K562 (cell line): ENCODE data around the gene RASGRP4. TPM values are rescaled to one million over a fixed set of nuclear protein-coding genes. Genes with fewer than 3 reads are reported as not detected.

Source experiments
- BACH1 ChIP-seq: fragments of 200-800 bp; sonication (Bioruptor generic); IDR thresholded peaks from 2 replicates; pipeline ENCODE4 v1.6.1; 2016; ENCODE audit warnings: missing genetic modification characterization, missing compliant biosample characterization
- CSDE1 ChIP-seq, 2 experiments: fragments of 450-650 bp; IDR thresholded peaks; 2 replicates each; pipeline ENCODE4 v1.6.1; 2016; ENCODE audit warnings: mild to moderate bottlenecking in 1 of 2
- CTCF ChIP-seq, 3 experiments: IDR thresholded peaks in 2 of 3; conservative IDR thresholded peaks in 1 of 3; 2 replicates each; pipeline ENCODE4 v1.5.1; 2011 to 2012; ENCODE audit warnings: low read length in 3 of 3, mild to moderate bottlenecking in 3 of 3, control low read depth in 2 of 3, improper control_type of control experiment in 1 of 3, inconsistent platforms in 1 of 3, low read depth in 1 of 3, mixed read lengths in 1 of 3, moderate library complexity in 1 of 3; ENCODE audit not compliant: insufficient read depth in 2 of 3
- FOXJ2 ChIP-seq: fragments of 200-800 bp; sonication (Bioruptor generic); IDR thresholded peaks from 2 replicates; pipeline ENCODE4 v1.6.1; 2016; ENCODE audit warnings: missing genetic modification characterization, missing compliant biosample characterization
- GTF2A2 ChIP-seq: IDR thresholded peaks from 2 replicates; pipeline ENCODE4 v1.6.1; 2016; ENCODE audit warnings: mild to moderate bottlenecking, missing genetic modification characterization, missing compliant biosample characterization
- HDAC6 ChIP-seq: IDR thresholded peaks from 2 replicates; pipeline ENCODE4 v1.6.1; 2012; ENCODE audit warnings: low read depth, mild to moderate bottlenecking, control low read depth, inconsistent platforms, low read length, moderate library complexity
- HDGF ChIP-seq: fragments of 450-650 bp; IDR thresholded peaks from 2 replicates; pipeline ENCODE4 v1.6.1; 2016
- HOXB6 ChIP-seq: fragments of 250-450 bp; sonication (Bioruptor Pico); IDR thresholded peaks from 2 replicates; pipeline ENCODE4 v1.5.1; 2022; ENCODE audit warnings: mild to moderate bottlenecking, borderline replicate concordance
- MBD1 ChIP-seq: fragments of 250-450 bp; sonication (Bioruptor Pico); IDR thresholded peaks from 2 replicates; pipeline ENCODE4 v1.8.0; 2022; ENCODE audit warnings: inconsistent platforms
- MEF2A ChIP-seq: IDR thresholded peaks from 2 replicates; pipeline ENCODE4 v1.6.1; 2011; ENCODE audit warnings: low read depth, mild to moderate bottlenecking, low read length, moderate library complexity; ENCODE audit not compliant: control insufficient read depth
- MXI1 ChIP-seq: IDR thresholded peaks from 2 replicates; pipeline ENCODE4 v1.6.1; 2011; ENCODE audit warnings: low read depth, mild to moderate bottlenecking, improper control_type of control experiment, low read length
- NCOR1 ChIP-seq: fragments of 450-650 bp; IDR thresholded peaks from 2 replicates; pipeline ENCODE4 v1.6.1; 2016; ENCODE audit warnings: mild to moderate bottlenecking, moderate library complexity
- RBM22 ChIP-seq: fragments of 200-400 bp; formaldehyde crosslinking; IDR thresholded peaks from 2 replicates; pipeline ENCODE4 v1.6.1; 2018; ENCODE audit warnings: low read length, low read depth; ENCODE audit not compliant: poor library complexity, severe bottlenecking
- RFX1 ChIP-seq: fragments of 450-650 bp; IDR thresholded peaks from 2 replicates; pipeline ENCODE4 v1.6.1; 2016; ENCODE audit warnings: mild to moderate bottlenecking, moderate library complexity
- SNRNP70 ChIP-seq: fragments of 200-400 bp; formaldehyde crosslinking; optimal IDR thresholded peaks from 2 replicates; pipeline ENCODE3; 2017; ENCODE audit warnings: low read depth, low read length
- SRF ChIP-seq, 2 experiments: fragments of 250-450, 450-650 bp in 1 of 2; sonication (Bioruptor Pico) in 1 of 2; sonication (generic) in 1 of 2; formaldehyde crosslinking; IDR thresholded peaks; 2 replicates each; pipeline versions ENCODE4 v1.5.0 to v1.5.1; 2020 to 2022; ENCODE audit warnings: mild to moderate bottlenecking in 1 of 2, missing genetic modification reagents in 1 of 2
- THRB ChIP-seq: fragments of 450-650 bp; formaldehyde crosslinking; conservative IDR thresholded peaks from 2 replicates; pipeline ENCODE4 v1.4.0; 2022; ENCODE audit warnings: mild to moderate bottlenecking, missing genetic modification characterization
- U2AF1 ChIP-seq: fragments of 200-400 bp; formaldehyde crosslinking; optimal IDR thresholded peaks from 2 replicates; pipeline ENCODE3; 2017; ENCODE audit warnings: mild to moderate bottlenecking, low read depth, low read length, moderate library complexity
- ZBED1 ChIP-seq: IDR thresholded peaks from 2 replicates; pipeline ENCODE4 v1.6.1; 2014
- ZC3H11A ChIP-seq: IDR thresholded peaks from 2 replicates; pipeline ENCODE4 v1.6.1; 2012; ENCODE audit warnings: low read depth, low read length, improper control_type of control experiment
- ZNF431 ChIP-seq: sonication (generic); formaldehyde crosslinking; IDR thresholded peaks from 2 replicates; pipeline ENCODE4 v1.8.0; 2022; ENCODE audit warnings: mild to moderate bottlenecking, missing genetic modification reagents
- polyA plus RNA-seq, 8 experiments: library from polyadenylated mRNA; depleted of rRNA in 4 of 8; stranded (reverse) in 5 of 8; unstranded in 3 of 8; fragments of >200 nt; fragmentation: Nextera tagmentation in 2 of 8; fragmentation: Illumina TruSeq in 1 of 8; extraction: Ambion mirVana in 2 of 8; extraction: Trizol in 1 of 8; gene quantifications; 2 replicates each; pipeline versions ENCODE4 v1.2.1 to v1.2.3, GENCODE V29; 2011 to 2014; ENCODE audit warnings: inconsistent platforms in 1 of 8, missing spikeins in 1 of 8
- total RNA-seq, 7 experiments: library from RNA; depleted of rRNA in 6 of 7; stranded (reverse); fragments of >200 nt in 6 of 7; fragmentation: Illumina TruSeq in 2 of 7; extraction: Trizol in 2 of 7; gene quantifications; 2 replicates each; pipeline versions ENCODE4 v1.2.1 to v1.2.3, GENCODE V29; 2011 to 2021; ENCODE audit warnings: low replicate concordance in 1 of 7
- TF ChIP-seq, protein P1 (sequence below): fragments of 250-450 bp; sonication (Bioruptor Pico); IDR thresholded peaks from 2 replicates; pipeline ENCODE4 v1.5.0; 2020; ENCODE audit warnings: mild to moderate bottlenecking, borderline replicate concordance

The RASGRP4 gene
- total and polyA plus RNA-seq, 9 of the 15 experiments (the other 6 are each of a cell fraction or from before 2014, with no cell fraction given): 0.39 to 4.6 (median 3.8) TPM

DNA sequence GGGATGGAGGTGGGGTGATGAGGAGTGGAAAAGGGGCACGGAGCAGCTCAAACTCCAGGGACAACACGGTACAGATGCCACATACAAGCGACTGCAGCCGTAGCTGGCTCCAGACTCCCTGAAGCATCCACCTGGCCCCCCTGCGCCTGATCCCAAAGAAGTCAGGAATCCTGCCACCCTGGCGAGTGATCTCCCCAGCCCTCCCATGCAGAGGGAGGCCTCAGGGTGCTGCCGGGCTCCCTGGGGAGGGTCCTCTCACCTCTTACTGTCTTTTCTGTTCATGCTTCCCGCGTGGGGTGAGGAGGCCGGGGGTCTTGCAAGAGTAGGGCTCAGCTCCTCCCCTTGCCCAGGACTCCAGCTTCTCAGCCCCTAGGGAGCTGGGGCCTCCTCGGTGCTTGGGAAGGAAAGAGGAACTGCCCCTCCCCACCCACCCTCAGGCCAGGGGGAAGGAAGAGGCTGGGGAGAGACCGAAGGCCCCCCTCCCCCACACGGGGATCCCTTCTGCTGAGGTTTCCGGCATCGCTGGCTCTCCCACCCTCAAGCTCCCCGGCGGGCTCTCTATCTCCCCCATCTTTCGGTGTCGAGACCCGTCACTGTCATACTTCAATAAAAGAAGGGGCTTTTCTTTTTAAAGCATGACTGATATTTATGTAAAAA is at the start of gene RASGRP4 (continued):
- TF ChIP-seq BACH1 (tag) (no peak), RBM22 (no peak), MEF2A (no peak), HDAC6 (no peak), CSDE1 (IDR thresholded peaks at IDR 0.05) (no peak), MXI1 (no peak), HDGF (no peak), ZNF431 (CRISPR knock-in tag) (no peak), NCOR1 (no peak), SNRNP70 (no peak), ZC3H11A (no peak), HOXB6 (no peak), MBD1 (CRISPR knock-in tag) (no peak), ZBED1 (no peak), CTCF (IDR thresholded peaks at IDR 0.05 in 2 of 3, conservative IDR thresholded peaks at IDR 0.05 in 1 of 3; ENCODE audit: insufficient read depth in 2 of 3, low read depth in 1 of 3, low read length in 3 of 3) (no peak), RFX1 (no peak), THRB (CRISPR knock-in tag) (no peak), FOXJ2 (tag) (no peak), SRF (CRISPR knock-in tag; IDR thresholded peaks at IDR 0.05) (peak in 1 of 2 experiments; percentile 65; a peak in 1 of 4 replicates), U2AF1 (no peak), GTF2A2 (tag) (no peak)
- TF ChIP-seq, protein P1, sequence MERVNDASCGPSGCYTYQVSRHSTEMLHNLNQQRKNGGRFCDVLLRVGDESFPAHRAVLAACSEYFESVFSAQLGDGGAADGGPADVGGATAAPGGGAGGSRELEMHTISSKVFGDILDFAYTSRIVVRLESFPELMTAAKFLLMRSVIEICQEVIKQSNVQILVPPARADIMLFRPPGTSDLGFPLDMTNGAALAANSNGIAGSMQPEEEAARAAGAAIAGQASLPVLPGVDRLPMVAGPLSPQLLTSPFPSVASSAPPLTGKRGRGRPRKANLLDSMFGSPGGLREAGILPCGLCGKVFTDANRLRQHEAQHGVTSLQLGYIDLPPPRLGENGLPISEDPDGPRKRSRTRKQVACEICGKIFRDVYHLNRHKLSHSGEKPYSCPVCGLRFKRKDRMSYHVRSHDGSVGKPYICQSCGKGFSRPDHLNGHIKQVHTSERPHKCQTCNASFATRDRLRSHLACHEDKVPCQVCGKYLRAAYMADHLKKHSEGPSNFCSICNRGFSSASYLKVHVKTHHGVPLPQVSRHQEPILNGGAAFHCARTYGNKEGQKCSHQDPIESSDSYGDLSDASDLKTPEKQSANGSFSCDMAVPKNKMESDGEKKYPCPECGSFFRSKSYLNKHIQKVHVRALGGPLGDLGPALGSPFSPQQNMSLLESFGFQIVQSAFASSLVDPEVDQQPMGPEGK (CRISPR knock-in tag): no peak
